GM12878 (cell line): ENCODE measurements around the gene EHD2.

Source experiments
- BRCA1 ChIP-seq: IDR thresholded peaks from 2 replicates; pipeline ENCODE4 v1.6.1; 2011; ENCODE audit warnings: low read depth, low read length, improper control_type of control experiment
- EGR1 ChIP-seq, 2 experiments: IDR thresholded peaks; 1 replicate in 1 of 2; 2 replicates in 1 of 2; pipeline ENCODE4 v1.6.1; 2011 to 2012; ENCODE audit warnings: low read depth in 2 of 2, low read length in 2 of 2, borderline replicate concordance in 1 of 2, mild to moderate bottlenecking in 1 of 2, moderate library complexity in 1 of 2
- EP300 ChIP-seq, 2 experiments: fragments of 150-350 bp in 1 of 2; IDR thresholded peaks; 2 replicates each; pipeline ENCODE4 v1.6.1; 2011 to 2012; ENCODE audit warnings: low read depth in 2 of 2, low read length in 2 of 2, borderline replicate concordance in 1 of 2, improper control_type of control experiment in 1 of 2, inconsistent platforms in 1 of 2; ENCODE audit not compliant: control insufficient read depth in 1 of 2
- FOS ChIP-seq: IDR thresholded peaks from 3 replicates; pipeline ENCODE4 v1.6.1; 2011; ENCODE audit warnings: borderline replicate concordance; ENCODE audit not compliant: insufficient read length; ENCODE audit errors: extremely low read depth
- IKZF1 ChIP-seq: fragments of 450-650 bp; conservative IDR thresholded peaks from 2 replicates; pipeline ENCODE4 v1.6.1; 2017; ENCODE audit warnings: antibody characterized with exemption, mild to moderate bottlenecking
- NFYB ChIP-seq: IDR thresholded peaks from 2 replicates; pipeline ENCODE4 v1.6.1; 2011; ENCODE audit warnings: low read depth, mild to moderate bottlenecking, low read length, improper control_type of control experiment, moderate library complexity; ENCODE audit not compliant: insufficient read depth
- NR2C2 ChIP-seq: IDR thresholded peaks from 2 replicates; pipeline ENCODE4 v1.6.1; 2011; ENCODE audit warnings: borderline replicate concordance, low read depth; ENCODE audit not compliant: control insufficient read depth, insufficient read length
- NR2F1 ChIP-seq: fragments of 450-650 bp; conservative IDR thresholded peaks from 2 replicates; pipeline ENCODE4 v1.6.1; 2017; ENCODE audit warnings: mild to moderate bottlenecking
- STAT3 ChIP-seq: IDR thresholded peaks from 2 replicates; pipeline ENCODE4 v1.6.1; 2011; ENCODE audit warnings: low read depth, low read length, improper control_type of control experiment
- USF1 ChIP-seq: IDR thresholded peaks from 2 replicates; pipeline ENCODE4 v1.6.1; 2011; ENCODE audit warnings: borderline replicate concordance, low read depth, mild to moderate bottlenecking, moderate library complexity, mixed read lengths, low read length; ENCODE audit not compliant: insufficient read depth; ENCODE audit errors: extremely low read length
- ZBED1 ChIP-seq: IDR thresholded peaks from 2 replicates; pipeline ENCODE4 v1.6.1; 2016; ENCODE audit warnings: borderline replicate concordance
- TF ChIP-seq, protein P1 (sequence below), 3 experiments: IDR thresholded peaks in 2 of 3; conservative IDR thresholded peaks in 1 of 3; 2 replicates each; pipeline ENCODE4 v1.5.1; 2011; ENCODE audit warnings: low read depth in 3 of 3, low read length in 3 of 3, mild to moderate bottlenecking in 3 of 3, control low read depth in 2 of 3, moderate library complexity in 2 of 3, inconsistent platforms in 1 of 3, mixed read lengths in 1 of 3; ENCODE audit not compliant: control insufficient read depth in 2 of 3, insufficient read depth in 1 of 3; ENCODE audit errors: extremely low read depth in 1 of 3

- TF ChIP-seq, protein P1, sequence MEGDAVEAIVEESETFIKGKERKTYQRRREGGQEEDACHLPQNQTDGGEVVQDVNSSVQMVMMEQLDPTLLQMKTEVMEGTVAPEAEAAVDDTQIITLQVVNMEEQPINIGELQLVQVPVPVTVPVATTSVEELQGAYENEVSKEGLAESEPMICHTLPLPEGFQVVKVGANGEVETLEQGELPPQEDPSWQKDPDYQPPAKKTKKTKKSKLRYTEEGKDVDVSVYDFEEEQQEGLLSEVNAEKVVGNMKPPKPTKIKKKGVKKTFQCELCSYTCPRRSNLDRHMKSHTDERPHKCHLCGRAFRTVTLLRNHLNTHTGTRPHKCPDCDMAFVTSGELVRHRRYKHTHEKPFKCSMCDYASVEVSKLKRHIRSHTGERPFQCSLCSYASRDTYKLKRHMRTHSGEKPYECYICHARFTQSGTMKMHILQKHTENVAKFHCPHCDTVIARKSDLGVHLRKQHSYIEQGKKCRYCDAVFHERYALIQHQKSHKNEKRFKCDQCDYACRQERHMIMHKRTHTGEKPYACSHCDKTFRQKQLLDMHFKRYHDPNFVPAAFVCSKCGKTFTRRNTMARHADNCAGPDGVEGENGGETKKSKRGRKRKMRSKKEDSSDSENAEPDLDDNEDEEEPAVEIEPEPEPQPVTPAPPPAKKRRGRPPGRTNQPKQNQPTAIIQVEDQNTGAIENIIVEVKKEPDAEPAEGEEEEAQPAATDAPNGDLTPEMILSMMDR (IDR thresholded peaks at IDR 0.05 in 2 of 3, conservative IDR thresholded peaks at IDR 0.05 in 1 of 3; ENCODE audit: control insufficient read depth in 2 of 3, extremely low read depth in 1 of 3, insufficient read depth in 1 of 3, low read depth in 3 of 3, low read length in 3 of 3) = no peak
- TF ChIP-seq BRCA1 = no peak
- no peak for TF ChIP-seq EP300 (IDR thresholded peaks at IDR 0.05; ENCODE audit: borderline replicate concordance in 1 of 2, control insufficient read depth in 1 of 2, low read depth in 2 of 2, low read length in 2 of 2)
- no peak for TF ChIP-seq IKZF1
- TF ChIP-seq ZBED1 = no peak
- no peak for TF ChIP-seq STAT3
- no peak for TF ChIP-seq NR2F1
- no peak for TF ChIP-seq USF1
- no peak for TF ChIP-seq FOS
- no peak for TF ChIP-seq NR2C2
- TF ChIP-seq NFYB = no peak
- no peak for TF ChIP-seq EGR1 (IDR thresholded peaks at IDR 0.05; ENCODE audit: borderline replicate concordance in 1 of 2, low read depth in 2 of 2, low read length in 2 of 2)
These were observed 43.4 kb downstream of the EHD2 start for GRCh38 chr19:47756627-47756929.
